T-helper 1 cell (primary cell): ENCODE results near the gene RMC1.
A peak's percentile ranks its signal among the peaks of the same experiment; 100 is the strongest.
"Not testable (repeated sequence)": the region's sequence is repeated elsewhere in the genome, so short reads cannot be mapped to it uniquely, and the experiment has no call there.

ENCODE experiments used
- DNase-seq, 5 donors: peaks; one replicate each; pipeline ENCODE4 v3.0.0-alpha.2; 2012 to 2020

RMC1 gene

GRCh38 chr18:23534276-23534675 lies 31.0 kb downstream of the RMC1 start:
- DNase-seq = no peak

GRCh38 chr18:23536204-23536603 lies 32.9 kb downstream of the RMC1 start:
- DNase-seq = no peak

GRCh38 chr18:23537274-23537673 lies 34.0 kb downstream of the RMC1 start:
- DNase-seq = no peak

- DNase-seq = no peak
Observed at GRCh38 chr18:23538001-23538400, 34.7 kb downstream of the RMC1 start.

- DNase-seq = no peak
Observed at GRCh38 chr18:23538870-23539269, 35.6 kb downstream of the RMC1 start.

- DNase-seq = no peak
Observed at GRCh38 chr18:23539296-23539695, 36.0 kb downstream of the RMC1 start.

GRCh38 chr18:23539911-23540525 lies 36.7 kb downstream of the RMC1 start:
- no peak for DNase-seq

GRCh38 chr18:23540867-23541266 lies 37.6 kb downstream of the RMC1 start:
- DNase-seq = peak in 1 of 5 donors; percentile 74

GRCh38 chr18:23541349-23542093 lies 38.2 kb downstream of the RMC1 start:
- DNase-seq = no peak

- no peak for DNase-seq
Observed at GRCh38 chr18:23542461-23542860, 39.1 kb downstream of the RMC1 start.

- DNase-seq = no peak
Observed at GRCh38 chr18:23545247-23545789, 42.0 kb downstream of the RMC1 start.

GRCh38 chr18:23547306-23547705 lies 44.0 kb downstream of the RMC1 start:
- no peak for DNase-seq

- DNase-seq = no peak
Observed at GRCh38 chr18:23547846-23548245, 44.5 kb downstream of the RMC1 start.

- no peak for DNase-seq
Observed at GRCh38 chr18:23548275-23548674, 45.0 kb downstream of the RMC1 start.

- no peak for DNase-seq
Observed at GRCh38 chr18:23548719-23549118, 45.4 kb downstream of the RMC1 start.

- DNase-seq = no peak
Observed at GRCh38 chr18:23550898-23551297, 47.6 kb downstream of the RMC1 start.

GRCh38 chr18:23551978-23552377 lies 48.7 kb downstream of the RMC1 start:
- no peak for DNase-seq

GRCh38 chr18:23552505-23552904 lies 49.2 kb downstream of the RMC1 start:
- no peak for DNase-seq

- DNase-seq = no peak
Observed at GRCh38 chr18:23553887-23554286, 50.6 kb downstream of the RMC1 start.

GRCh38 chr18:23556145-23556780 lies 53.0 kb downstream of the RMC1 start:
- DNase-seq = no peak

GRCh38 chr18:23557511-23557910 lies 54.2 kb downstream of the RMC1 start:
- DNase-seq = not testable (repeated sequence)

- no peak for DNase-seq
Observed at GRCh38 chr18:23560186-23560585, 56.9 kb downstream of the RMC1 start.

- peak in 1 of 5 donors; percentile 24 for DNase-seq
Observed at GRCh38 chr18:23563377-23564043, 60.2 kb downstream of the RMC1 start.
